Activated CD4-positive, alpha-beta T cell treated with anti-CD3 and anti-CD28 coated beads, Interleukin-2, amount 10 ng/mL, durations not matched to agents 24 days and 14 days (primary cell): ENCODE measurements around the gene GRAMD1B. TPM values are rescaled to one million over a fixed set of nuclear protein-coding genes. Genes with fewer than 3 reads are reported as not detected.
"Not testable (repeated sequence)": the region's sequence is repeated elsewhere in the genome, so short reads cannot be mapped to it uniquely, and the experiment has no call there.

ENCODE experiments used
- DNase-seq: peaks from one replicate; pipeline ENCODE4 v3.0.0; 2022
- H3K27ac Mint-ChIP-seq: one replicate; pipeline ENCODE4 v1.8.0; 2022; ENCODE audit warnings: mild to moderate bottlenecking, mixed read lengths
- H3K27me3 Mint-ChIP-seq: one replicate; pipeline ENCODE4 v1.8.0; 2022; ENCODE audit warnings: mixed read lengths
- H3K36me3 Mint-ChIP-seq: one replicate; pipeline ENCODE4 v1.8.0; 2022; ENCODE audit warnings: low read depth, mild to moderate bottlenecking, mixed read lengths
- H3K4me1 Mint-ChIP-seq: one replicate; pipeline ENCODE4 v1.8.0; 2021; ENCODE audit warnings: mixed read lengths
- H3K4me3 Mint-ChIP-seq: one replicate; pipeline ENCODE4 v1.8.0; 2022; ENCODE audit warnings: mild to moderate bottlenecking, moderate library complexity, mixed read lengths
- H3K9me3 Mint-ChIP-seq: one replicate; pipeline ENCODE4 v1.8.0; 2021; ENCODE audit warnings: mixed read lengths
- intact Hi-C: fragments of 100-400 bp; cut with micrococcal nuclease; formaldehyde crosslinking; loops from one replicate; pipeline ENCODE4 v1.15.1; 2023
- total RNA-seq: library from RNA; stranded (reverse); gene quantifications from 2 replicates; pipeline ENCODE4 v1.2.3, GENCODE V29; 2022

Gene GRAMD1B
- total RNA-seq, 1 donor from 2014 or later, result 117 TPM

DNA sequence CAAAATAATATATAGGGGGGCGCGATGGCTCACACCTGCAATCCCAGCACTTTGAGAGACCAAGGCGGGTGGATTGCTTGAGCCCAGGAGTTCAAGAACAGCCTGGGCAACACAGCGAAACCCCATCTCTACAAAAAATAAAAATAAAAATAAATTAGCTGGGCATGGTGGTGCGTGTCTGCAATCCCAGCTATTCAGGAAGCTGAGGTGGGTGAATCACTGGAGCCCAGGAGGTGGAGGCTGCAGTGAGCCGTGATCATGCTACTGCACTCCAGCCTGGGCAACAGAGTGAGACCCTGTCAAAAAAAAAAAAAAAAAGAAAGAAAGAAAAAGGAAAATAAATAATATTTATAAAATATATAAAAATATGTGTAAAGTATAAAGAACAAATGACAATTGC lies 90.4 kb downstream of the GRAMD1B start:
- intact Hi-C loops, H3K9me3 Mint-ChIP-seq: not testable (repeated sequence)

GRCh38 chr11:123521001-123521400 lies 90.9 kb downstream of the GRAMD1B start:
- Mint-ChIP-seq H3K9me3 (no peaks in the 10 kb centered on the region), H3K27ac (no peak overlapping the region), H3K4me1 (peaks cover 32% of the 10 kb centered on the region), H3K27me3 (no peaks in the 10 kb centered on the region), H3K4me3 (no peak overlapping the region), H3K36me3 (peaks cover 30% of the 10 kb centered on the region)
- intact Hi-C loops, result no loop called here
- DNase-seq, result no peak

More for the DNA sequence above, 90.4 kb downstream of the GRAMD1B start:
- H3K4me1 Mint-ChIP-seq, result peaks cover 32% of the 10 kb centered on the region
- H3K27ac Mint-ChIP-seq, H3K4me3 Mint-ChIP-seq, DNase-seq, H3K27me3 Mint-ChIP-seq: not testable (repeated sequence)
- peaks cover 30% of the 10 kb centered on the region for H3K36me3 Mint-ChIP-seq

GRCh38 chr11:123521930-123522329 lies 91.9 kb downstream of the GRAMD1B start:
- Mint-ChIP-seq H3K36me3 (peaks cover 24% of the 10 kb centered on the region), H3K27ac (no peak overlapping the region), H3K4me3 (no peak overlapping the region), H3K9me3 (no peaks in the 10 kb centered on the region), H3K4me1 (peaks cover 24% of the 10 kb centered on the region), H3K27me3 (no peaks in the 10 kb centered on the region)
- intact Hi-C loops, result no loop called here
- DNase-seq, result no peak

GRCh38 chr11:123523539-123523938 lies 93.5 kb downstream of the GRAMD1B start:
- Mint-ChIP-seq H3K9me3 (no peaks in the 10 kb centered on the region), H3K36me3 (peaks cover 22% of the 10 kb centered on the region), H3K4me3 (no peak overlapping the region), H3K27ac (no peak overlapping the region), H3K27me3 (no peaks in the 10 kb centered on the region), H3K4me1 (peaks cover 17% of the 10 kb centered on the region)
- DNase-seq, result no peak
- intact Hi-C loops, result no loop called here

- Mint-ChIP-seq H3K36me3 (peaks cover 18% of the 10 kb centered on the region), H3K27ac (no peak overlapping the region), H3K4me1 (peaks cover 15% of the 10 kb centered on the region), H3K9me3 (no peaks in the 10 kb centered on the region), H3K27me3 (no peaks in the 10 kb centered on the region), H3K4me3 (no peak overlapping the region)
- intact Hi-C loops, result no loop called here
- DNase-seq, result no peak
Measured at GRCh38 chr11:123525097-123525496, 95.0 kb downstream of the GRAMD1B start.

DNA sequence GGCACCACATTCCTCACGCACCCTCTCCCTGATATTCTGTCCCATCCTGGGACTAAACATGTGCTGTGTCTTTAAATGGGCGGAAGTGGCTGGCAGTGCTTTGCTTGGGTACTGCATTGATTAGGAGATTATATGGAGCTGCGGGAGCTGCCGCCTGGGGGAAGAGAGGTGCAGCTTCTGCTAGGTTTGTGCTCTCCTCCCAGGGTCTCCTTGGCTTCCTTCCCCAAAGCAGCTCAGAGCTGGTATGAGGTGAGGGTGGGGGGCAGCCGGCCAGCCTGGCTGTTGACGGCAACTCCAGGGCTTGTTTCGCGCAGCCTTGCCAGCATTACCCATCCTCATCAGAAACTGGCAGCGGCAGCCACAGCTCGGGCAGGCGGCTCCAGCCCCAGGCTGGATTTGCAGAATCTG lies 95.4 kb downstream of the GRAMD1B start:
- Mint-ChIP-seq H3K9me3 (no peaks in the 10 kb centered on the region), H3K4me1 (peaks cover 15% of the 10 kb centered on the region), H3K4me3 (no peak overlapping the region), H3K36me3 (peaks cover 18% of the 10 kb centered on the region), H3K27me3 (no peaks in the 10 kb centered on the region), H3K27ac (no peak overlapping the region)
- intact Hi-C loops, result no loop called here
- no peak for DNase-seq

GRCh38 chr11:123526027-123526805 lies 96.1 kb downstream of the GRAMD1B start:
- no peaks in the 10 kb centered on the region for H3K9me3 Mint-ChIP-seq
- H3K4me3 Mint-ChIP-seq, result no peak overlapping the region
- H3K4me1 Mint-ChIP-seq, result peaks cover 15% of the 10 kb centered on the region
- H3K36me3 Mint-ChIP-seq, result peaks cover 16% of the 10 kb centered on the region
- no peaks in the 10 kb centered on the region for H3K27me3 Mint-ChIP-seq
- intact Hi-C loops, result no loop called here
- H3K27ac Mint-ChIP-seq, result no peak overlapping the region
- no peak for DNase-seq

- Mint-ChIP-seq H3K27me3 (no peaks in the 10 kb centered on the region), H3K36me3 (peaks cover 17% of the 10 kb centered on the region), H3K4me1 (peaks cover 15% of the 10 kb centered on the region), H3K4me3 (no peak overlapping the region), H3K27ac (no peak overlapping the region), H3K9me3 (no peaks in the 10 kb centered on the region)
- DNase-seq, result no peak
- intact Hi-C loops, result no loop called here
Measured at GRCh38 chr11:123526918-123527317, 96.8 kb downstream of the GRAMD1B start.

- intact Hi-C loops, result no loop called here
- no peak for DNase-seq
- Mint-ChIP-seq H3K27me3 (no peaks in the 10 kb centered on the region), H3K4me3 (no peak overlapping the region), H3K9me3 (no peaks in the 10 kb centered on the region), H3K27ac (peak overlapping the region; percentile 25), H3K36me3 (peaks cover 22% of the 10 kb centered on the region), H3K4me1 (peaks cover 15% of the 10 kb centered on the region)
Measured at GRCh38 chr11:123527526-123527925, 97.5 kb downstream of the GRAMD1B start.

- peaks cover 15% of the 10 kb centered on the region for H3K4me1 Mint-ChIP-seq
- intact Hi-C loops, result no loop called here
- no peak for DNase-seq
- H3K4me3 Mint-ChIP-seq, result no peak overlapping the region
- H3K9me3 Mint-ChIP-seq, result no peaks in the 10 kb centered on the region
- no peaks in the 10 kb centered on the region for H3K27me3 Mint-ChIP-seq
- no peak overlapping the region for H3K27ac Mint-ChIP-seq
- peaks cover 22% of the 10 kb centered on the region for H3K36me3 Mint-ChIP-seq
Measured at GRCh38 chr11:123527947-123528346, 97.9 kb downstream of the GRAMD1B start.

GRCh38 chr11:123531325-123531724 lies 101.3 kb downstream of the GRAMD1B start:
- Mint-ChIP-seq H3K36me3 (peaks cover 28% of the 10 kb centered on the region), H3K4me1 (peaks cover 27% of the 10 kb centered on the region)
- intact Hi-C loops, result no loop called here

GRCh38 chr11:123532131-123532530 lies 102.1 kb downstream of the GRAMD1B start:
- Mint-ChIP-seq H3K9me3 (no peaks in the 10 kb centered on the region), H3K27me3 (no peaks in the 10 kb centered on the region), H3K4me3 (no peak overlapping the region), H3K36me3 (peaks cover 26% of the 10 kb centered on the region), H3K4me1 (peaks cover 33% of the 10 kb centered on the region), H3K27ac (no peak overlapping the region)
- DNase-seq, result no peak
- intact Hi-C loops, result no loop called here

More at GRCh38 chr11:123531325-123531724, 101.3 kb downstream of the GRAMD1B start:
- H3K27ac Mint-ChIP-seq, result no peak overlapping the region
- no peaks in the 10 kb centered on the region for H3K9me3 Mint-ChIP-seq
- no peak for DNase-seq
- no peak overlapping the region for H3K4me3 Mint-ChIP-seq
- H3K27me3 Mint-ChIP-seq, result no peaks in the 10 kb centered on the region

DNA sequence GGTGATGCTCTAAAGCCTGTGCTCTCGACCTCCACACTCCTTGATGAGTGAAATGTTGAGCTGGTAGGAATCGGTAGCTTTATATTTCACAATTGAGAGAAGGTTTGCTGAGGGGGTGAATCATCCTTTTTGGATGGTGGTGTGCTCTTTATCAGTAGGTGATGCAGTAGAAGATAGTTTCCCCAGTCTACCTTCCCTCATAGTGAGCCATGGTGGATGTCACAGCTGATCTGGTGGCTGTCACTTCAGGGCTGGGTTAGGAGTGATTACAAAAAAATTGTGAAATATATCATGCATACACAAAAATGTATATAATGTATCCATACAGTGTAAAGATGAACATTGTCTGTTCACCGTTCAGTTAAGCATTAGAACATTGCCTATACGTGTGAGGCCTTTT lies 105.3 kb downstream of the GRAMD1B start:
- Mint-ChIP-seq H3K36me3 (peaks cover 26% of the 10 kb centered on the region), H3K4me3 (no peak overlapping the region), H3K27ac (no peak overlapping the region), H3K27me3 (no peaks in the 10 kb centered on the region), H3K4me1 (peaks cover 32% of the 10 kb centered on the region), H3K9me3 (no peaks in the 10 kb centered on the region)
- intact Hi-C loops, result no loop called here
- DNase-seq, result no peak

GRCh38 chr11:123536690-123537437 lies 106.8 kb downstream of the GRAMD1B start:
- Mint-ChIP-seq H3K9me3 (no peaks in the 10 kb centered on the region), H3K27ac (no peak overlapping the region), H3K27me3 (no peaks in the 10 kb centered on the region), H3K4me1 (peaks cover 32% of the 10 kb centered on the region), H3K36me3 (peaks cover 22% of the 10 kb centered on the region), H3K4me3 (no peak overlapping the region)
- DNase-seq, result no peak
- intact Hi-C loops, result no loop called here
